Measurements from ENCODE around the gene KRTAP16-1. TPM values are rescaled to one million over a fixed set of nuclear protein-coding genes. Genes with fewer than 3 reads are reported as not detected.
"Not testable (repeated sequence)": the region's sequence is repeated elsewhere in the genome, so short reads cannot be mapped to it uniquely, and the experiment has no call there.

The KRTAP16-1 gene
- total RNA-seq, 1 experiment from 2014 or later, result not detected

DNA sequence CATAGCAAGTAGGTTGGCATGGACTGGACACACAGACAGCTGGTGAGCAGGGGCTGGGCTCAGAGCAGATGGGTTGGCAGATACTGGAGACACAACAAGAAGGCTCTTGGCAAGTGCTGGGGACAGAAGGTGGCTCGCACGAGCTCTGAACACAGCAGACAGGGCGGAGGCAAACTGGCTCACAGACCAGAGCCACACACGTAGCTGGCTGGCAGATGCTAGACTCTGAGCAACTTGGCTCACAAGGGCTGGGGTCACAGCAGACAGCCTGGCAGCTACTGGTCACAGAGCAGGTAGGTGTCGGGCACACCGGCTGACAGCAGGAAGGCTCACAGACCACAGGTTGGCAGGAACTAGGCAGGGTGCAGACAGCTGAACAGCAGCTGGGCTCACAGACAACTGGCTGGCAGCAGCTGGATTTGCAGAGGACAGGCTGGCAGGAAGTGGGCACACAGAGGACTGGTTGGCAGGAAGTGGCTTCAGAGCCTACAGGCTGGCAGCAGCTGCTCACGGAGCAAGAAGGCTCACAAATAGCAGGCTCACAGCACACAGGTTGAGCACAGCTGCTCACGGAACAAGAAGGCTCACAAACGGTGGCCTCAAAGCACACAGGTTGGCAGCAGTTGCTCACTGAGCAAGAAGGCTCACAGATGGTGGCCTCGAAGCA is 725 bp downstream of the KRTAP16-1 start:
- in situ Hi-C loops (cut with HindIII; ENCODE audit: low sequenced_read_pairs), result no loop called here

DNA sequence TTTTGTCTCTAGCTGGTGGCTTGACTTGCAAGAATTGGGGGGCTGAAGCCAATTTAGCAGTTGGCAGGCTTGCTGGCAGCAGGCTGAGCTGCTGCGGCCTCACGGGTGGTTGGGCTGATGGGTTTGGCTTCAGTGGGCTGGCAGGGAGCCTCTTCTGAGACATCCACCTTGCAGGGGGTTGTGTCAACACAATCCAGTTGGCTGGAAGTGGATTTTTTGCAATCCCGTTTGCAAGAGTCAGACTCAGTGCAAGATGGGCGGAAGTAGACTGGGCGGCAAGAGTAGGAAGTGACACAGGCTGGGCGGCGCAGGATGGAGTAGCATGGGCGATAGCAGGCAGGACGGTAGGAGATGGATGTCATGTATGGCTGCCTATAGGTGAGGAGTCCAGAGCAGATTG is 1.5 kb downstream of the KRTAP16-1 start:
- DNase-seq (ENCODE audit: low spot score), result peak; percentile 91
- in situ Hi-C loops (cut with HindIII; ENCODE audit: low sequenced_read_pairs), result no loop called here

More for the DNA sequence above, 725 bp downstream of the KRTAP16-1 start:
- DNase-seq (ENCODE audit: low spot score), result peak; percentile 94

DNA sequence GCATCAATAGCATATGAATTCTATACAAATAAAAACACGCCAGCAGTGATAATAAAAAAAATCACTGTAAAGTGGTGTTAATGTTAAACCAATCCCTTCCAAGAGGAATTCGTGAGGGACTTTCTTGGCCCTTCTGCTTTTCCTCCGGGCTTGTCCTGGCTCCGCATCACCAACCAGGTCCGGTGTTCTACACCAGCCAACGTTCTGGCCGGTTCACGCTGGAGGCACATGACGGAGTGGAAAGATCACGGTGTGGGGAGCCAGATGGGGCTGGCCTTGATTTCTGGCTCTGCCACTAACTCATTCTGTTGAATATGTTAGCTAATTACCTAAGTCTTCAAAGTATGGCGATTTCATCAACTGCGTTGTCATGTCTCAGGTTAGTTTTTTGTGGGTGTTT is 5.0 kb downstream of the KRTAP16-1 start:
- in situ Hi-C loops (cut with HindIII; ENCODE audit: low sequenced_read_pairs), result no loop called here
- peak; percentile 48 for DNase-seq (ENCODE audit: low spot score)

DNA sequence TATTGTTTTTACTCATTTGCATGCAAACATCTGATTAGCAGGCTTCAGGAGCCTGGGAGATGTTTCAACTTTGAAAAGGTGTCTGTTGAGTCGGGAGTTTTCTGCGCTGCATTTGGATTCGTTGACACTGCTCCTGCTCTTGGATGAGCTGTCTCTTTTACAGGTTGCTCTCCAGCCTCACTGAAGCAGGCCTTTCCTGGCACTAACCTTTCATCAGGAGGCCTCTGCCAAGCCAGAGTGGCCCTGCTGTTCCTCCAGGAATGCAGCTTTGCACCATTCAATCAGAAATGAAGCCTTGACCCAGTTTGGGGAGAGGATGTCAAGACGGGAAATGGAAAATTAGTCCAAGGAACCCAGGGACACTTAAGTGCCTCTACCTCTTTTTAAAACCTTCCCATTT is 6.1 kb downstream of the KRTAP16-1 start:
- in situ Hi-C loops (cut with HindIII; ENCODE audit: low sequenced_read_pairs), result no loop called here
- peak; percentile 80 for DNase-seq (ENCODE audit: low spot score)

DNA sequence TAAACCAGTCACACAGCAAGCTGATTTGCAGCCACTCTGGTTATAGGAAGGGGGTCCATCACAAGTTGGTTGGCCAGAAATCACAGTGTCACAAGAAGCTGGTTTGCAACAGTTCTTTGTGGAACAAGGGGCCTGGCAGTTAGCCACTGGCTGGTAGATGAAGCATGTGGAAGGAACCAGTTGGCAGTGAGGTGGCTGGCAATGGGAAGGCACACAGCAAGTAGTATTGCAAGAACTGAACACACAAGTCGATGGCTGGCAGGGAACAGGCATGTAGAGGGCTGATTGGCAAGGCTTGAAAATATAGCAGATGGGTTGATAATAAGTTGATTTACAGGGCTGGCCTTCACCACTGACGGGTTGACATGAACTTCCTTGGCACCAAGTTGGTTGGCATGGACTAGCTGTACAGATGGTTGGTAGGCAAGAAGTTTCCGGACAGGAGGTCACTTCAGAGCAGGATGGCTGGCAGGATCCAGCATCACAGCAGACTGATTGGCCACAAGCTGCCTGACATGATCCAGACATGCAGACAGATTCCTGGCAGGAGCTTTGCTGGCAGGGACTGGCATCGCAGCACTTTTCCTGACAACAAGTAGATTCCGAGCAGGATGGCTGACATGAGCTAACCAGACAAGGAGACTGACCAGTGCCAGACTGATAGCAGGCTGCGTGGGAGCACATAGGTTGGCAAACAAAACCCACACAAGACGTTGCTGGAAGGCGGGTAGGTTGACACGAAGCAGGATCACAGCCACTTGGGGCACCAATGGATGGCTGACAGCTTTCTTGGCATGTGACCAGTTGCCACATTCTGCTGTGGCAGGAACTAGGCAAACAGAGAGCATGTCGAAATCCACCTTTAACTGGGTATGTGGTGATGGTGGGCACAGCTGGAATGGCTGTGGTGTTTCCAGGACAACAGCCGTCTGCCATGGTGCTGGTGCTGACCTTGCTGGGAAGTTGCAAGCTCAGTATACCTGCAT is 6.9 kb downstream of the KRTAP16-1 start, which contains the start of gene KRTAP29-1:
KRTAP29-1 (minus strand) TSS at position 936 of the 986 bp plus-strand sequence; CDS start at position 936, 0 bp downstream.
- in situ Hi-C loops (cut with HindIII; ENCODE audit: low sequenced_read_pairs), result no loop called here

DNA sequence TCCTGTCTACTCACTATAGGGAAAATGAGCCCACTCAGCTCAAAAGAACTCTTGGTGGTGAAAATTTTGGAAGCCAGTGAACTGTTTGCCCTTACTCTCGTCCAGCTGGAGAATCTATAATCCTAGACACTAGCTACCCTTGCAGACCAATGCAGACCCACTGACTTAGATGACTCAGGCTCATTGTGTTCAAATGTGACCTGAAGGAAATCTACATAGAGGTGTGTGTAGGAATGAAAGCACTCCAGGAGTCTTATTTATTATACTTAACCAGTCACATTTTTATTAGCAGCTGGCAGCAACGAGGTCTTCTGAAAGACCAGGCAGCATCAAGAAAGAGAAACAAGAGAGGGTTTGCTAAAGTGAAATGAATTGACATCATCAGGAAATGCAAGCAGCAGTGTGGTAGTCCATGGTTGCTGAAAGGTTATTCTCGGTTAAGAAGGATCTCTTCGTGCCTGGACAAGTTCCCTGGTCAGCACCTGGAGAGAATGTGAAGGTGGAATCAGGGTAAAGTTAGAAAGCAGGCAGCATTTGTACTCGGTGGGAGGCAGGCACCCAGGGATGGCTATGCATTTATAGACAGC is 7.8 kb downstream of the KRTAP16-1 start:
- in situ Hi-C loops (cut with HindIII; ENCODE audit: low sequenced_read_pairs), result no loop called here
- no peak for DNase-seq (ENCODE audit: low spot score)

More for the DNA sequence above, 6.9 kb downstream of the KRTAP16-1 start, which contains the start of gene KRTAP29-1:
- peak; percentile 99 for DNase-seq (ENCODE audit: low spot score)

DNA sequence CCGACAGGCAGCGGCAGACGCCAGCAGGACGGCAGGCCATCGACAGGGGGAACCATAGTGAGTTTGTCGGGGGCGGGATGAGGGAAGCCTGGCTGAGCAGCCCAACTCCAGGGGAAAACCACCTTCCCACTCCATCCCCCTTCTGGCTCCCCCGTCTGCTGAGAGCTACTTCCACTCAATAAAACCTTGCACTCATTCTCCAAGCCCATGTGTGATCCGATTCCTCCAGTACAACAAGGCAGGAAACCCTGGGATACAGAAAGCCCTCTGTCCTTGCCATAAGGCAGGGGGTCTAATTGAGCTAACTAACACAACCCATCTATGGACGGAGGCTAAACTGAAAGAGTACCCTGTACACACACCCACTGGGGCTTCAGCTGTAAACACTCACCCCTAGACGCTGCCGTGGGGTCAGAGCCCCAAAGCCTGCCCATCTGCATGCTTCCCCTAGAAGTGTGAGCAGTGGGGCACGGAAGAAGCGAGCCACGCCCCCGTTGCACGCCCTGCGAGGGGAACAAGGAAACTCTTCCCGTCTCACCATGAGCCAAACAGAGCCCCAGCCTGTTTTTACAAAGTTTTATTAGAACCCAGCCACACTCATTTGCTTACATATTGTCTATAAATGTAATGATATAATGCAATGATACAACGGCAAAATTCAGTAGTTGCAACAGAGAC is 10.5 kb downstream of the KRTAP16-1 start:
- DNase-seq (ENCODE audit: low spot score), result no peak
- in situ Hi-C loops (cut with HindIII; ENCODE audit: low sequenced_read_pairs), result no loop called here

DNA sequence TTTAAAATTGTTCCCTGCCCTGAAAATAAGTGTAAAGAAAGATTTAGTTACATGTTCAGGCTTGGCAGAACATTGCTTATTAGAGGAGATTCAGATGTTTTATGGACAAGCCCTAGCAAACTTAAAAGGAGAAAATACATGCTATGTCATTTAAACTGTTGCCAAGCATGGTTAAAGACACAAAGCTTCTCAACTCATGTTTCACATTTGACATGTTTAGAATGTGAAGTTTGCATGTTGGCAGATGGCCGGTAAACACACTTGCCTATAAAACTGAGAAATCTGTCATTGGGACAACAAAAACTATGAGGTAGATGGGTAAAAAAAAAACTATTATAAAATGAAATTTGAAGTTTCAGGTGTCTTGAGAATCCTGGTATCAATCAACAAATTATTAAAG is 12.3 kb downstream of the KRTAP16-1 start:
- in situ Hi-C loops (cut with HindIII; ENCODE audit: low sequenced_read_pairs), result no loop called here

DNA sequence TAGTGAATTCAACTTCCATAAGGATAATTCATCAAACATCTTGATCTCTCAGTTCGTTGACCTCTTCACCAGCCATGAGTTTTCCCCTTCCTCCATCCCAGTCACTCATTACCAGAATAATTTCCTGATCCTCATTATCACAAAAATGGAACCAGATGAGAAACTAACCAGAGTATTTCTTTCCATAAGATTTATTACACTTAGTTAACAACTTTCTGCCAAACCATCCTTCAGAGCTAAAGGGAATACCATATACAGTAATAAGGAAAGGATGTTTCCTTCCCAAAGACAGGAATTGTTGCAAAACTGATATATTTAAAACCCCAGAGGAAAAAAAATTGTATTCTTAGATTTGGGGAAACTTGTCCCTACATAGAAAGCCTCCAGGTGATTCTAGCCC is 15.1 kb downstream of the KRTAP16-1 start:
- no peak for DNase-seq (ENCODE audit: low spot score)
- in situ Hi-C loops (cut with HindIII; ENCODE audit: low sequenced_read_pairs), result no loop called here

More for the DNA sequence above, 12.3 kb downstream of the KRTAP16-1 start:
- no peak for DNase-seq (ENCODE audit: low spot score)

DNA sequence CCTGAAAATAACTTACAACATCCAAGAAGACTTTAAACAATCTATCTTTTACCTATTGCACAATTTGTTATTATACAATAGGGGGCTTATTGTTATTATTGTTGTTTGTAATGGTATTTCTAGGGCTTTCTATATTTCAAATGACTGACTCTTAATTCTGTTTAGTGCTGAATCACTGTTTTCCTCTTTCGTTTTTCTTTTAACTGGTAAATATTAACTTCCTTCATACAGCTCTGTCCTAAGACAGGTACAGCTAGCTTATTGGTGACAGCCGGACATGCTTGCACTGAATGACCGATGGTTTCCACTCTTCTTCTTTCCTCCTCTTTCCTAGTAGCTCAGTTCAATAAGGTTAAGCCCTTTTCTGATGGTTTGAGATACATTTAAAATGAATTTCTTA is 22.1 kb downstream of the KRTAP16-1 start:
- in situ Hi-C loops (cut with HindIII; ENCODE audit: low sequenced_read_pairs), result no loop called here
- no peak for DNase-seq (ENCODE audit: low spot score)

DNA sequence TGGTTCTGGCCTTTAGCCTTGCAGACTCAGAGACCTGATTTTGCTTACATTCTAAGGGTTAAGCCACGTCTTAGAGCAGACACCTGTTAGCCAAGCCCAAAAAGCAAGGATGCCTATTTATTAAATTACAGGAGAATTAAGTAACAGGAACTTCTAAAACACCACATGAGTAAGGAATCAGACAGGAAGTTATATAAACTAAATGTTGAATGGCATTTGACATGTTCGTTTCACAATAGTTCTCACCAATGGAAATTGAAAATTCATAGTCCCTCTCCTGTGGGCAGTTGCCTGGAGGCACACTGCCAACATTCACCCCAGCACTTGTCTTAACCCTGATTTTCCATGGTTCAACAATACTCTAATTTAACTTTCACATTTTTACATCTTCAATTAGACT is 24.6 kb downstream of the KRTAP16-1 start:
- no peak for DNase-seq (ENCODE audit: low spot score)
- in situ Hi-C loops (cut with HindIII; ENCODE audit: low sequenced_read_pairs), result no loop called here

DNA sequence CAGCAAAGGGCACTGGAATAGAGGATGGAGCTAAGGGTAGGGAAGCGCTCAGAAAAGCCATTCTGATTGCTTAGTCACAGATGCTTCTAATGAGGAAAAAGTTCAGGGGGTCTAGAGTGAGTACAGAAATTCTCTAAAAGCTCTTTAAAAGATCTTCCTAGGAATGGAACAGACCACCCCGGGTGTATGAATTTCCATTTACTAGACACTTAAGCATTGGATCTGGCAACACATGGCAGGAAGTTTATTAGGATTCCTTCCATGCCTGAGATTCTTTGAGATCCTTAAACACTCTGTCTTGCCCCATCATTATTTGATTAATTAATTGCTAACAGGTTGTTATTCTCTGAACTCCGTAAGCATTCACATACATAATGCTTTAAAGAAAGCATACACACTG is 25.1 kb downstream of the KRTAP16-1 start:
- in situ Hi-C loops (cut with HindIII; ENCODE audit: low sequenced_read_pairs), result no loop called here
- DNase-seq (ENCODE audit: low spot score), result no peak

DNA sequence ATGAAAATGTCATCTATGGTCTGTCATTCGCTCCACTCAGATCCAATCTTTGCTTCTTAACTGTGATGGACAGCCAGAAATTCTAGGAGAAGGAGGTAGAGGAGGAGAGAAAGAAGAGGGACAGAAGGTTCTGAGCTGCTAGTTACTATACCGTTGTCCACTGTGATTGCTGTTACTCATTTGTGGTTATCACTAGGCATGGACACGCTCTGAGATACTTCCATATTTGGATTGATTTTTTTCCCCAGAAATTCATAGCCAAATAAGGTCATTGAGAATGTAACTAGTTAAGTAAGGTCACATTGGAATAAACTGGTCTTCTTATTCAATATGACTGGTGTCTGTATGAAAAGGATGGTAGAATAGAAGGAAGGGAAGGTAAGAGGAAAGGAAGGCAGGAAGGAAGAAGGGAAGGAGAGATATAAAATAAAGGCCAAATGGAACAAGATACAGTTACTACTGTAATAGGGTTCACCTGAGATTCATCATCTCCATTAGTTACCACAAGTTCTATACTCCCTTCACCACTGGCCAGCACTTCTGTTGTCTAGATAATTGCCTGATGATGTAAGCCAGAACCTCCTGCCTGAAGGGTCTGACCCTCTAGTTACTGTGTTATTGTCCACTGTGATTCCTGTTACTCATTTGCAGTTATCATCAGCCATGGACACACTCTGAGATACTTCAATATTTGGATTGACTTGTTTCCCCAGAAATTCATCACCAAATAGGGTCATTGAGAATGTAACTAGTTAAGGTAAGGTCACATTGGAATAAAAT is 30.7 kb downstream of the KRTAP16-1 start:
- in situ Hi-C loops (cut with HindIII; ENCODE audit: low sequenced_read_pairs), result no loop called here
- DNase-seq (ENCODE audit: low spot score), result no peak

DNA sequence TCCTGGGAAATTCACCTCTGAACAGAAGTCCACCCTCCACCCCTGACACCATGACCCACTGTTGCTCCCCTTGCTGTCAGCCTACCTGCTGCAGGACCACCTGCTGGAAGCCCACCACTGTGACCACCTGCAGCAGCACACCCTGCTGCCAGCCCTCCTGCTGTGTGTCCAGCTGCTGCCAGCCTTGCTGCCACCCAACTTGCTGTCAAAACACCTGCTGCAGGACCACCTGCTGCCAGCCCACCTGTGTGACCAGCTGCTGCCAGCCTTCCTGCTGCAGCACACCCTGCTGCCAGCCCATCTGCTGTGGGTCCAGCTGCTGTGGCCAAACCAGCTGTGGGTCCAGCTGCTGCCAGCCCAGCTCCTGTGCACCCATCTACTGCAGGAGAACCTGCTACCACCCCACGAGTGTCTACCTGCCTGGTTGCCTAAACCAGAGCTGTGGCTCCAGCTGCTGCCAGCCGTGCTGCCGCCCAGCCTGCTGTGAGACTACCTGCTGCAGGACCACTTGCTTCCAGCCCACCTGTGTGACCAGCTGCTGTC is 33.4 kb downstream of the KRTAP16-1 start, which contains the start of gene KRTAP9-7:
KRTAP9-7 (plus strand) TSS at position 51 of the 543 bp plus-strand sequence; CDS start at position 51, 0 bp downstream.
- in situ Hi-C loops (cut with HindIII; ENCODE audit: low sequenced_read_pairs); DNase-seq (ENCODE audit: low spot score): not testable (repeated sequence)

DNA sequence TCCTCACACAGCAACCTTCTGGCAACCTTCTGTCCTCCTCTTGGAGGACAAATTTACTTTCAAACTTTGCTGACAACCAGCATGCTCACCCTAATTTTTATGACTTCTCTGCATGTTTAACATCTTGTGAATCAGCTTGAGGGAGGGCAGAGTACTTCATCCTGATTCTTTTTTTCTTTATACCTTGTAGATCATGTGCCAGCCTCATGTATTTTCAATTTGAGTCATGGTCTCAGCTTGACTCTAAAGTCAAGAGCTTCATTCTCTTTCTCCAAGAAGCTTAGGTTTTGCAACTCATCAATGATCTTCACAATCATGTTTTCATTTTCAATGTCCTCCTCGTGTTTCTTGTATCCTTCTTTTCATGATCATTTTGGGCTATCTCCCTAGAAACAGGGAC is 37.3 kb downstream of the KRTAP16-1 start:
- in situ Hi-C loops (cut with HindIII; ENCODE audit: low sequenced_read_pairs), result no loop called here
- DNase-seq (ENCODE audit: low spot score), result no peak

DNA sequence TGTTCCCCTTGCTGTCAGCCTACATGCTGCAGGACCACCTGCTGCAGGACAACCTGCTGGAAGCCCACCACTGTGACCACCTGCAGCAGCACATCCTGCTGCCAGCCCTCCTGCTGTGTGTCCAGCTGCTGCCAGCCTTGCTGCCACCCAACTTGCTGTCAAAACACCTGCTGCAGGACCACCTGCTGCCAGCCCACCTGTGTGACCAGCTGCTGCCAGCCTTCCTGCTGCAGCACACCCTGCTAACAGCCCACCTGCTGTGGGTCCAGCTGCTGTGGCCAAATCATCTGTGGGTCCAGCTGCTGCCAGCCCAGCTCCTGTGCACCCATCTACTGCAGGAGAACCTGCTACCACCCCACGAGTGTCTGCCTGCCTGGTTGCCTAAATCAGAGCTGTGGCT is 37.8 kb downstream of the KRTAP16-1 start:
- in situ Hi-C loops (cut with HindIII; ENCODE audit: low sequenced_read_pairs); DNase-seq (ENCODE audit: low spot score): not testable (repeated sequence)

DNA sequence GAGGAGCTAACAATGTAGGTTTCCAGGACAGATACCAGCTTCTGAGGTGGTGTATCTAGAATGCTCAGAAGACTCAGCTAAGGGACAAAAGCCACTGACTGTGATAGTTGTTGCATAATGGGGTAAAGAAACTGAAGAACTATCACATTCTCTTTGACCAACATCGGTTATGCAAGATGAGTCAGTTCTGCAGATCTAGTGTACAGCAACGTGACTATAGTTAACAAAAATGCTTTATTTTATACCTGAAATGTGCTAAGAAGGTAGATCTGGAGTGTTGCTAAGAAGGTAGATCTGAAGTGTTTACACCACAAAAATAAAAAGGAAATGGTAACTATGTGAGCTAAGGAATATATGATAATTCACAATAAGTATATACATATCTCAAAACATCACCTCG is 41.4 kb downstream of the KRTAP16-1 start:
- no peak for DNase-seq (ENCODE audit: low spot score)
- in situ Hi-C loops (cut with HindIII; ENCODE audit: low sequenced_read_pairs), result no loop called here

DNA sequence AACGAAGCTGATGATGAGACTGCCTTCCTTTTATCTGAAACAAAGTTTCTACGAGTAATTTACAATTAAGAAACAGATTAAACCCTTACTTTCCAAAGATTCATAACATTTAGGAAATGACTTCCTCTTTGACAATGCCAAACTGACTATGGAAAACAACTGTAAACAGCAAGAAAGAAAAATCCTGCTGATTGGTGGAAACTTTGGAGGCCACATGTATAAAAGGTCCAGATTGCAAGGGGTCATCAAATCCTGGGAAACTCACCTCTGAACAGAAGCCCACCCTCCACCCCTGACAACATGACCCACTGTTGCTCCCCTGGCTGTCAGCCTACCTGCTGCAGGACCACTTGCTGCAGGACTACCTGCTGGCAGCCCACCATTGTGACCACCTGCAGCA is 44.0 kb downstream of the KRTAP16-1 start, which contains the start of gene KRTAP9-6:
KRTAP9-6 (plus strand) TSS at position 301 of the 400 bp plus-strand sequence; CDS start at position 301, 0 bp downstream.
- DNase-seq (ENCODE audit: low spot score), result no peak
- in situ Hi-C loops (cut with HindIII; ENCODE audit: low sequenced_read_pairs), result no loop called here
